ENCODE measurements around the gene DNAJB11.

- TF ChIP-seq CTCF (conservative IDR thresholded peaks at IDR 0.05; ENCODE audit: low read depth in 2 of 2) (no peak), EZH2phosphoT487 (IDR thresholded peaks at IDR 0.05; ENCODE audit: unreplicated experiment) (no peak), EZH2 (IDR thresholded peaks at IDR 0.05; ENCODE audit: low read depth, unreplicated experiment) (no peak), REST (IDR thresholded peaks at IDR 0.05; ENCODE audit: unreplicated experiment) (no peak), NANOG (IDR thresholded peaks at IDR 0.05; ENCODE audit: borderline replicate concordance) (no peak), POLR2AphosphoS5 (IDR thresholded peaks at IDR 0.05; ENCODE audit: low read depth) (no peak), STAT1 (IDR thresholded peaks at IDR 0.05; ENCODE audit: unreplicated experiment) (no peak), JUNB (IDR thresholded peaks at IDR 0.05; ENCODE audit: unreplicated experiment) (no peak), ZNF462 (CRISPR knock-in tag; IDR thresholded peaks at IDR 0.05) (no peak), CREB1 (CRISPR knock-in tag; IDR thresholded peaks at IDR 0.05; ENCODE audit: low read depth) (no peak), ZNF331 (CRISPR knock-in tag; IDR thresholded peaks at IDR 0.05; ENCODE audit: low read depth) (no peak), ZNF114 (CRISPR knock-in tag; IDR thresholded peaks at IDR 0.05) (no peak)
- TF ChIP-seq, protein P1, sequence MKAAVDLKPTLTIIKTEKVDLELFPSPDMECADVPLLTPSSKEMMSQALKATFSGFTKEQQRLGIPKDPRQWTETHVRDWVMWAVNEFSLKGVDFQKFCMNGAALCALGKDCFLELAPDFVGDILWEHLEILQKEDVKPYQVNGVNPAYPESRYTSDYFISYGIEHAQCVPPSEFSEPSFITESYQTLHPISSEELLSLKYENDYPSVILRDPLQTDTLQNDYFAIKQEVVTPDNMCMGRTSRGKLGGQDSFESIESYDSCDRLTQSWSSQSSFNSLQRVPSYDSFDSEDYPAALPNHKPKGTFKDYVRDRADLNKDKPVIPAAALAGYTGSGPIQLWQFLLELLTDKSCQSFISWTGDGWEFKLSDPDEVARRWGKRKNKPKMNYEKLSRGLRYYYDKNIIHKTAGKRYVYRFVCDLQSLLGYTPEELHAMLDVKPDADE (IDR thresholded peaks at IDR 0.05), result no peak
These were observed 60.6 kb downstream of the DNAJB11 start for GRCh38 chr3:186630950-186631641.
